Testis (tissue), 2 donors: ENCODE measurements around the gene PILRA.

Experiments
- CTCF ChIP-seq, 3 experiments: fragments of 450-650 bp in 2 of 3; fragments of 200-600 bp in 1 of 3; sonication (generic) in 1 of 3; IDR thresholded peaks; one replicate each; pipeline ENCODE4 v1.5.1; 2016 to 2019; ENCODE audit warnings: antibody characterized with exemption in 3 of 3, mild to moderate bottlenecking in 2 of 3, moderate library complexity in 1 of 3
- POLR2A ChIP-seq: fragments of 450-650 bp; IDR thresholded peaks from one replicate; pipeline ENCODE4 v1.6.1; 2017; ENCODE audit warnings: antibody characterized with exemption, mild to moderate bottlenecking, moderate library complexity

DNA sequence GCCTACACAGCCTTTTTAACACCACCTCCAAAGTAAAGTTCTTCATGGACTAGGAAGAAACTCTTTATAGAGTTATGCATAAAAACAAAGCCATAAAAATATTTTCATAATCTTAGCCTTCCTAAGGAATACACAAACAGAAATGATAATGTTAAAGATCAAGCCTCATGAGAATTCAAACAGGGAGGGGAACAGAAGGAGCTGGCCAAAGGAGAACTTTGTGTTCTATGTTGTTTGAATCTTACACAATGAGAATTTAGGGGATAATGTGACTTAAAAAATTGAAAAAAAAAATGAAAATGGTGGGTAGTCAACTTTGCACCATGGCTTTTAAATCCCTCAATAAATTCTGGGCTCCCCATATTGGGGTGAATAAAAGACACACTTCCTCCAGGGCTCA is 24.5 kb upstream of the PILRA start:
- TF ChIP-seq CTCF (IDR thresholded peaks at IDR 0.05) (no peak), POLR2A (no peak)
